ENCODE data around the gene MEX3B.
"Not testable (repeated sequence)": the region's sequence is repeated elsewhere in the genome, so short reads cannot be mapped to it uniquely, and the experiment has no call there.

Gene MEX3B

GRCh38 chr15:82014989-82015388 lies 30.8 kb downstream of the MEX3B start:
- DNase-seq (ENCODE audit: low read depth in 2 of 2, low spot score in 1 of 2): no peak

GRCh38 chr15:82012908-82013307 lies 32.9 kb downstream of the MEX3B start:
- DNase-seq (ENCODE audit: low read depth in 2 of 2, low spot score in 1 of 2): no peak

GRCh38 chr15:82005239-82005638 lies 40.6 kb downstream of the MEX3B start:
- no peak for DNase-seq (ENCODE audit: low read depth in 2 of 2, low spot score in 1 of 2)

GRCh38 chr15:82003916-82004315 lies 41.9 kb downstream of the MEX3B start:
- DNase-seq (ENCODE audit: low read depth in 2 of 2, low spot score in 1 of 2): no peak

GRCh38 chr15:81995081-81995480 lies 50.7 kb downstream of the MEX3B start:
- DNase-seq (ENCODE audit: low read depth in 2 of 2, low spot score in 1 of 2): not testable (repeated sequence)

- DNase-seq (ENCODE audit: low read depth in 2 of 2, low spot score in 1 of 2): no peak
These were observed 53.3 kb downstream of the MEX3B start for GRCh38 chr15:81992523-81992922.
